ENCODE data around the gene DDAH2. TPM values are rescaled to one million over a fixed set of nuclear protein-coding genes. Genes with fewer than 3 reads are reported as not detected.
A peak's percentile ranks its signal among the peaks of the same experiment; 100 is the strongest.

Gene DDAH2
- total and polyA plus RNA-seq, 2 experiments from 2014 or later: 76.6 to 77.7 TPM

DNA sequence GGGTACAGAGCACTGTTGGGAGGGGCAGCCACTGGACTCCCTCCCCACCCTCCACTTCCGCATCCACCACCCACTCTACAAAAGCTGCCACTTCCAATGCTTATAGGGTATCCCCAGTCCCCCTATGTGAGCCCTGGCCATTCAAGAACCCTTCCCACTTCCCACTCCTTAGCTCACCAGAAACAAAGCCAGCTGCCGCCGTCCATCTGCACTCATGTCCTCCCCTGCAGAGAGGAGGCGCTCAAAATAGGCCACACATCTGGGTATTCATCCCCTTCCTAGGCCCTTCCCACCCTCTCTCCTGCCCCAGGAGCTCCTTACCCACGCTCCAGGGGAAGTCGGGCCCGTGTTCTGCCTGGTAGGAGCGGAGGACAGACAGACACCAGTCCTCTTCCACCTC is 41.8 kb downstream of the DDAH2 start:
- Histone ChIP-seq H3K9ac (no peak overlapping the region), H3K27ac (no peak overlapping the region), H3K4me3 (no peak overlapping the region), H2AFZ (no peak overlapping the region), H3K9me3 (ENCODE audit: low read depth) (no peaks in the 10 kb centered on the region), H4K20me1 (ENCODE audit: insufficient read depth) (no peaks in the 10 kb centered on the region), H3K27me3 (replicated peaks; ENCODE audit: insufficient read depth) (no peaks in the 10 kb centered on the region), H3K79me2 (ENCODE audit: insufficient read depth) (no peaks in the 10 kb centered on the region), H3F3A (ENCODE audit: insufficient read depth) (peaks cover under 1% of the 10 kb centered on the region; the same call in 1 of the 2 replicates), H3K4me1 (ENCODE audit: insufficient read depth) (no peaks in the 10 kb centered on the region), H3K4me2 (ENCODE audit: unreplicated experiment) (no peak overlapping the region), H3K36me3 (ENCODE audit: low read depth) (peaks cover 9% of the 10 kb centered on the region; the same call in 1 of the 2 replicates), H3K9me2 (ENCODE audit: insufficient read depth) (no peaks in the 10 kb centered on the region)
- TF ChIP-seq EZH2phosphoT487 (IDR thresholded peaks at IDR 0.05; ENCODE audit: insufficient read depth, low read depth) (no peak), EZH2 (IDR thresholded peaks at IDR 0.05; ENCODE audit: insufficient read depth, poor library complexity, severe bottlenecking) (no peak)
- in situ Hi-C loops (cut with MboI): no loop called here
- 80 to 81% methylated on average over 7 to 8 of the region's 8 CpGs for WGBS, 2 experiments (ENCODE audit: low coverage in 1 of 2, low lambda C conversion rate in 2 of 2, missing lambda C conversion rate in 2 of 2)
- DNase-seq: no peak

DNA sequence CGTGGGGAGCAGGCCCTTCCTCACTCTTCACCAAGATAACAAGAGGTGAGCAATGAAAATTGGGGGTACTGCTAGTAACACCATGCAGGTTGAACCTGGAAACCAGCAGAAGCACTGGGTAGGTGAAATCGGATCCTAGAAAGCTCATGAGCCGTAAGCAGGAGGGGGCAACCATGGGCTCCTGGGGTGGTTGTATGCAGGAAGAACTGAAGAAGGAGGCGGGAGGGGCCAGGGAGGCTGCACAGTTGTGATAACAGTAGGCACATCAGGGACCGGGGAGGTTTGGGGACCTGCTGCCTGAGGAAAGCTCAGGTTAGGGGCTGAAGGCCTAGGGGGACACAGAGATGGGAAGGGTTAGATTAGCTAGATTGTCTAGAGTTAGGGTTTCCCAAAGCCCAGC is 42.6 kb downstream of the DDAH2 start:
- peaks cover 4% of the 10 kb centered on the region; the same call in 1 of the 2 replicates for H3K36me3 ChIP-seq (ENCODE audit: low read depth)
- H3K4me3 ChIP-seq: no peak overlapping the region
- H3K79me2 ChIP-seq (ENCODE audit: insufficient read depth): no peaks in the 10 kb centered on the region
- no peak for DNase-seq
- no peaks in the 10 kb centered on the region for H4K20me1 ChIP-seq (ENCODE audit: insufficient read depth)
- TF ChIP-seq EZH2 (IDR thresholded peaks at IDR 0.05; ENCODE audit: insufficient read depth, poor library complexity, severe bottlenecking): no peak
- no peak for TF ChIP-seq EZH2phosphoT487 (IDR thresholded peaks at IDR 0.05; ENCODE audit: insufficient read depth, low read depth)
- peaks cover 7% of the 10 kb centered on the region; the same call in 1 of the 2 replicates for H3F3A ChIP-seq (ENCODE audit: insufficient read depth)
- no peaks in the 10 kb centered on the region for H3K9me2 ChIP-seq (ENCODE audit: insufficient read depth)
- no peaks in the 10 kb centered on the region for H3K9me3 ChIP-seq (ENCODE audit: low read depth)
- H3K4me2 ChIP-seq (ENCODE audit: unreplicated experiment): no peak overlapping the region
- H3K27ac ChIP-seq: no peak overlapping the region
- no peak overlapping the region for H2AFZ ChIP-seq
- 76 to 84% methylated on average over 5 of the region's 5 CpGs for WGBS, 2 experiments (ENCODE audit: low coverage in 1 of 2, low lambda C conversion rate in 2 of 2, missing lambda C conversion rate in 2 of 2)
- peaks cover 4% of the 10 kb centered on the region; the same call in 1 of the 2 replicates for H3K4me1 ChIP-seq (ENCODE audit: insufficient read depth)
- no peak overlapping the region for H3K9ac ChIP-seq
- in situ Hi-C loops (cut with MboI): no loop called here
- no peaks in the 10 kb centered on the region for H3K27me3 ChIP-seq (replicated peaks; ENCODE audit: insufficient read depth)

DNA sequence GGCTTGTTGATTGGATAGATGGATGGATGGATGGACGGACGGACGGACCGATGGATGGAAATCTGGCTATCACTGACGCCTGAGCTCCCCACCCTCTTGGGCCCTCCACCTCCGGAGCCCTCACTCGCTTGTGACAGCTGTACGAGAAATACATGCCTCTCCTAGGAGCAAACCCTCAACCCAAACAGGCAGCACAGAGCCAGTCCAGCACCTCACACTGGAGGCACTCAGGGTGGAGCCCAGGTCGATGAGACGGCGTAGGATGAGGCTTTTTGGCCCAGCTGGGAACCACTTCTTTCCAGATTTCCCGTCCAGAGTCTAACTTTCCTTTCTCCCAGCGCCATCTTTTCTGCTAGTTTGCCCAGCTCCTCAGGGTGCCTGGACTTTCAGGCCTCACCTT is 45.5 kb downstream of the DDAH2 start:
- peaks cover 14% of the 10 kb centered on the region; the same call in 1 of the 2 replicates for H3F3A ChIP-seq (ENCODE audit: insufficient read depth)
- no peaks in the 10 kb centered on the region for H4K20me1 ChIP-seq (ENCODE audit: insufficient read depth)
- H3K9ac ChIP-seq: no peak overlapping the region
- H3K4me1 ChIP-seq (ENCODE audit: insufficient read depth): peaks cover 9% of the 10 kb centered on the region; the same call in 1 of the 2 replicates
- H3K4me2 ChIP-seq (ENCODE audit: unreplicated experiment): no peak overlapping the region
- no peaks in the 10 kb centered on the region for H3K27me3 ChIP-seq (replicated peaks; ENCODE audit: insufficient read depth)
- no peak overlapping the region for H3K4me3 ChIP-seq
- TF ChIP-seq EZH2phosphoT487 (IDR thresholded peaks at IDR 0.05; ENCODE audit: insufficient read depth, low read depth) (no peak), EZH2 (IDR thresholded peaks at IDR 0.05; ENCODE audit: insufficient read depth, poor library complexity, severe bottlenecking) (no peak)
- H2AFZ ChIP-seq: no peak overlapping the region
- H3K27ac ChIP-seq: no peak overlapping the region
- no peak for DNase-seq
- 94 to 95% methylated on average over 9 to 13 of the region's 13 CpGs for WGBS, 2 experiments (ENCODE audit: low coverage in 1 of 2, low lambda C conversion rate in 2 of 2, missing lambda C conversion rate in 2 of 2)
- in situ Hi-C loops (cut with MboI): no loop called here
- no peaks in the 10 kb centered on the region for H3K9me2 ChIP-seq (ENCODE audit: insufficient read depth)
- H3K36me3 ChIP-seq (ENCODE audit: low read depth): peaks cover 4% of the 10 kb centered on the region; the same call in 1 of the 2 replicates
- no peaks in the 10 kb centered on the region for H3K9me3 ChIP-seq (ENCODE audit: low read depth)
- no peaks in the 10 kb centered on the region for H3K79me2 ChIP-seq (ENCODE audit: insufficient read depth)

DNA sequence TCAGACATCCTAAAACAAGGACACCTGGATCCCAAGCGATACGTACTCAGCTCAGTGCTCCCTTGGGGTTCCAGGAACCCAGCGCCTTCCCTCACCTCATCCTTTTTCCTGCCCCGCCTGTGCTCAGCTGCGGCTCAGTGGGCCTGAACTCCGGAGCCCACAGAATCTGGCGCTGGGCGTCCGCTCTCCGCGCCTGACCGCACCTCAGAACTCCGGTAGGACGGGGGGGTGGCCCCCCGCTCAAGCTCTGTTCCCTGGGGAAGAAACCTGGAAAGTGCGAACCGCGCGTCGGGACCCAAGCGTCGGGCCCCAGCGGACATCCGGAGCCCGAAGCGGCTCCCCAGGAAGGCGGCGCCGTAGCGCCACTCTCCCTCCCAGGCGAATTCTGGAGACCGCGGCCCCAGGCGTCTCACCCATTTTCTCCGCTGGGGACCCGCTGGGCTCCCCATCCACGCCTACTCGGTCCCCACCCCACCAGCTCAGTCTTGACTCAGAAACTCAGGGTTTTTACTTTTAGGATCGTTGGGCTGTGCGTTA is 47.9 kb downstream of the DDAH2 start:
- Histone ChIP-seq H3K36me3 (ENCODE audit: low read depth) (no peaks in the 10 kb centered on the region; the same call in 1 of the 2 replicates), H3K4me3 (peak overlapping the region; percentile 79), H3K79me2 (ENCODE audit: insufficient read depth) (no peaks in the 10 kb centered on the region), H3K27me3 (replicated peaks; ENCODE audit: insufficient read depth) (no peaks in the 10 kb centered on the region), H4K20me1 (ENCODE audit: insufficient read depth) (no peaks in the 10 kb centered on the region), H3K4me2 (ENCODE audit: unreplicated experiment) (peak overlapping the region; percentile 91), H3K9me3 (ENCODE audit: low read depth) (no peaks in the 10 kb centered on the region), H3K4me1 (ENCODE audit: insufficient read depth) (peaks cover 9% of the 10 kb centered on the region; the same call in 1 of the 2 replicates), H2AFZ (peak overlapping the region; percentile 93), H3K27ac (peak overlapping the region; percentile 69), H3K9me2 (ENCODE audit: insufficient read depth) (no peaks in the 10 kb centered on the region), H3F3A (ENCODE audit: insufficient read depth) (peaks cover 29% of the 10 kb centered on the region), H3K9ac (peak overlapping the region; percentile 79)
- 2% methylated on average over 38 of the region's 40 CpGs for WGBS, 2 experiments (ENCODE audit: low coverage in 1 of 2, low lambda C conversion rate in 2 of 2, missing lambda C conversion rate in 2 of 2)
- in situ Hi-C loops (cut with MboI): no loop called here
- TF ChIP-seq EZH2phosphoT487 (IDR thresholded peaks at IDR 0.05; ENCODE audit: insufficient read depth, low read depth): no peak
- TF ChIP-seq EZH2 (IDR thresholded peaks at IDR 0.05; ENCODE audit: insufficient read depth, poor library complexity, severe bottlenecking): no peak
- DNase-seq: peak; percentile 79
